ENCODE measurements around the gene PCTP.

The PCTP gene

DNA sequence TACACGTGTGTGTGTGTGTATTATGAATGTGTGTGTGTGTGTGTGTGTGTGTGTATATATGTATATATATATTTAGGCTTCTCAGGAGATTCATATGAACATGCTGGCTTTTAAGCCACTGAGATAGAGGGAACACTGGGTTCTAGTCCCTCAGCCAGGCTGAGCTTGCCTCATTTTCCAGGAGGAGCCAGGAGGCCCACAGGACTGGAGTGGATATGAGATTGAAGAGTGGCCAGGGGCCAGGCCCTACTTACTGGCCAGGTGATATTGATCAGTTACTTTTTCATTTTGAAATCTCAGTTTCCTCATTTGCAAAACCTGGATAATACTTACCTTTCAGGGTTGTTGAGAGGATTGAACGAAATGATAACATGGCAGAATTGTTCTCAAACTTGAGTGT, 5.8 kb downstream of the PCTP start:
- Histone ChIP-seq H3K27ac (ENCODE audit: low read depth in 2 of 2, low read length in 2 of 2) (no peak overlapping the region), H3K27me3 (ENCODE audit: control insufficient read depth in 2 of 2, insufficient read depth in 2 of 2, low read length in 2 of 2) (no peaks in the 10 kb centered on the region), H3K9ac (ENCODE audit: low read depth in 1 of 2, low read length in 2 of 2) (no peak overlapping the region), H3K9me3 (ENCODE audit: control insufficient read depth in 2 of 2, low read length in 2 of 2) (no peaks in the 10 kb centered on the region), H3K4me3 (ENCODE audit: low read length in 2 of 2) (no peak overlapping the region), H3K36me3 (ENCODE audit: control insufficient read depth in 2 of 2, insufficient read depth in 2 of 2, low read length in 2 of 2) (no peaks in the 10 kb centered on the region), H3K4me1 (ENCODE audit: control insufficient read depth in 2 of 2, insufficient read depth in 2 of 2, low read length in 2 of 2) (peaks cover 3 to 7% of the 10 kb centered on the region in 2 donors)

DNA sequence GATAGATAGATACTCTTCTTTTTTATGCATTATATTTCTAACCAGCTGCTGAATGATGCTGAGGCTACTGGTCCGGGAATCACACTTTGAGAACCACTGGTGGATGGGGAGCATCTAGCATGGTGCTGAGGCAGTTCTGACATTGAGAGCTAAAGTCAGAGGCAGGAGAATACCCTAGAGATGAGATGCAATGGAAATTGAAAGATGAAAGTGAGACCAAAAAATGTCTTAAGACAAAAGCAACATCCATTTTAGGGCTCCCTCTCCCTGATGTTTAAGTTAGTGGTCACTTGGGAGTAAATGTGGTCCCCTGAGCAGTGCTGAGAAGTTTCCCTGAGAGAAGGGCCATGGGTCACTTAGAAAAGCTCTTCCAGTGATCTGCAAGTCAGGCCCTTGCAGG, 6.8 kb downstream of the PCTP start:
- H3K27me3 ChIP-seq (ENCODE audit: control insufficient read depth in 2 of 2, insufficient read depth in 2 of 2, low read length in 2 of 2), result no peaks in the 10 kb centered on the region
- H3K36me3 ChIP-seq (ENCODE audit: control insufficient read depth in 2 of 2, insufficient read depth in 2 of 2, low read length in 2 of 2), result no peaks in the 10 kb centered on the region
- H3K9ac ChIP-seq (ENCODE audit: low read depth in 1 of 2, low read length in 2 of 2), result no peak overlapping the region
- no peak overlapping the region for H3K4me3 ChIP-seq (ENCODE audit: low read length in 2 of 2)
- H3K4me1 ChIP-seq (ENCODE audit: control insufficient read depth in 2 of 2, insufficient read depth in 2 of 2, low read length in 2 of 2), result no peaks in the 10 kb centered on the region
- H3K9me3 ChIP-seq (ENCODE audit: control insufficient read depth in 2 of 2, low read length in 2 of 2), result no peaks in the 10 kb centered on the region
- no peak overlapping the region for H3K27ac ChIP-seq (ENCODE audit: low read depth in 2 of 2, low read length in 2 of 2)

DNA sequence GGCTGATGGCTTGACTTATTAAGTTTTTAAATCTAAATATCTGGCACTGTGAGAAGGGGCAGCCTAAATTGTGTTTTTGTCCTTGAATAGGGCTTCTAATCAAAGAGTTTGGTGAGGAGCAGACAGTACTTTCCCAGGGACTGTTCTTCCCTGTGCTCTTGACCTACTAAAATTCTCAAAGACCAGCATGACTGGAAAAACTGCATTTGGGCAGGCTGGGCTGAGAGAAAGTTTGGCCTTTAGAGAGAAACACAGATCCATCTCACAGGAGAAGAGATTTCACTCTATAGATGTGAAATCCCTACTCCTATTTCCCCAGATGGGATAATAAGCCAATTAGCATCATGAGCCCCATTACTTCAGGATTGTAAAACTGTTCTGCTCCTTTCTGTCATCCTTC, 7.3 kb downstream of the PCTP start:
- no peak overlapping the region for H3K9ac ChIP-seq (ENCODE audit: low read depth in 1 of 2, low read length in 2 of 2)
- H3K27me3 ChIP-seq (ENCODE audit: control insufficient read depth in 2 of 2, insufficient read depth in 2 of 2, low read length in 2 of 2), result no peaks in the 10 kb centered on the region
- no peak overlapping the region for H3K4me3 ChIP-seq (ENCODE audit: low read length in 2 of 2)
- H3K4me1 ChIP-seq (ENCODE audit: control insufficient read depth in 2 of 2, insufficient read depth in 2 of 2, low read length in 2 of 2), result no peaks in the 10 kb centered on the region
- H3K36me3 ChIP-seq (ENCODE audit: control insufficient read depth in 2 of 2, insufficient read depth in 2 of 2, low read length in 2 of 2), result no peaks in the 10 kb centered on the region
- H3K27ac ChIP-seq (ENCODE audit: low read depth in 2 of 2, low read length in 2 of 2), result no peak overlapping the region
- no peaks in the 10 kb centered on the region for H3K9me3 ChIP-seq (ENCODE audit: control insufficient read depth in 2 of 2, low read length in 2 of 2)

DNA sequence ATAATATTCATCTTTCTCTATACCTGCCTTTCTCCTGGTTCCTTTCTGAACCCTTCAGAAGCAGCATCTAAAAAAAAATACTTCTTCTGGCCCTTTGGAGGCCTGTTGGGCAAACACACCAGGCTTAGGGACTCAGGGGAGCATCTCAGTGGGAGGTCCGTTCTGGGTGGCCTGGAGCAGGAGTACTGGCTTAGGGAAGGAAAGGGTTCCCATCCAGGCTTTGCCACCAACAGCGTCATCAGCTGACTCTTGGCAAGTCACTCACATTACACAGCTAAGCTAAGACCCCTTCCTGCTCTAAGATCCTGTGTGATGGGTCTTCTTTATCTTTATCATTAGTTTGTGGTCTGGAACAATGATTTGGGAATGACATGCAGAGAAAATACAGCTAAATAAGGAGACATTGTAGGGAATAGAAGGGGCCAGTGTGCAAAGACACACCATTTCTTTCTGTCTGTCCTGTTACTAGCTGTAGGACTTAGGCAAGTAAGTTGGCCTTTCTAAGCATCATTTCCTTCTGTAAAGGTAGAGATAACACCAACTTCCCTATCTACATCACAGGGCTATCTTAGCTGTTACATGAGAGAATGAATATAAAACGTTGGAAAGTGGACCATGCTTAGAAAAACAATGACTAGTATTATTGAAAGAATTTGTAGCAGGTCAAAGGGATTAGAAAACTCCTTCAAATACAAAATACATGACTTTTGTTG, 9.9 kb downstream of the PCTP start:
- no peaks in the 10 kb centered on the region for H3K27me3 ChIP-seq (ENCODE audit: control insufficient read depth in 2 of 2, insufficient read depth in 2 of 2, low read length in 2 of 2)
- H3K27ac ChIP-seq (ENCODE audit: low read depth in 2 of 2, low read length in 2 of 2), result peak overlapping the region; percentile 13 to 24
- no peaks in the 10 kb centered on the region for H3K36me3 ChIP-seq (ENCODE audit: control insufficient read depth in 2 of 2, insufficient read depth in 2 of 2, low read length in 2 of 2)
- no peak overlapping the region for H3K4me3 ChIP-seq (ENCODE audit: low read length in 2 of 2)
- no peak overlapping the region for H3K9ac ChIP-seq (ENCODE audit: low read depth in 1 of 2, low read length in 2 of 2)
- H3K4me1 ChIP-seq (ENCODE audit: control insufficient read depth in 2 of 2, insufficient read depth in 2 of 2, low read length in 2 of 2), result no peaks in the 10 kb centered on the region
- H3K9me3 ChIP-seq (ENCODE audit: control insufficient read depth in 2 of 2, low read length in 2 of 2), result no peaks in the 10 kb centered on the region

DNA sequence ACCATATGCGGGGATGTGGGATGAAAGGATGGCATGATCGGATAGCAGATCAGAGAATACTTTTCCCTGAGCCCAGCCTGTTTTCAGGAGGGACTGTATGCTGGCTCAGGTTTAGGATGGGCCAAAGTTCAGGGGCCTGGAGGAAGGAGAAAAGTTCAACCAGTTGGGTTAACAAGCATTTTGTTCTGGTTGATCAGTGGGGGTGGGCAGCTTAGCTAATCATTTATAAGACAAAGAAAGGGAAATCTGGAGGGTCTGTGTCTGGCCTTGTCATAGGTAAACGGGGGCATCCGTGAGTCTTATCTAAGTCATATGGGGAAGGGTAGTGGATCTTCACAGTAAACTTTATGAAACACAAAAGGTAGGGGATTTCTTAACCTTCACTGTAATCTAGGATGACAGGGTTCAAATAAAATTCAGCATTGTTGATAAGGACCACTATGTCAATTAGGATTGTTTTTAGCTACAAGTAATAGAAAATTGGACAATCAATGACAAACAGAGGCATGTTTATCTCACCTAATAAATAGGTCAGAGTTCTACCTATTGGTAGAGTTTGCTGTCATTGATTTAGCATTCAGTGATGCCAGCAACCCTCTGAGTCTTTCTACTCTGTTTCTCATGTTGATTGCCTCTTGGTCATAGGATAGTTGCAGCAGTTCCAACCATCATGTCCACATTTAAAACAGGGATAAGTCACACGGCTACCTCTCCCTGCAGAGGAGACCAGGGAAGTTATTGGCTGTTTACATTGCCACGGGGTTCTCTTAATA, 11.4 kb downstream of the PCTP start:
- Histone ChIP-seq H3K27ac (ENCODE audit: low read depth in 2 of 2, low read length in 2 of 2) (no peak overlapping the region), H3K9me3 (ENCODE audit: control insufficient read depth in 2 of 2, low read length in 2 of 2) (no peaks in the 10 kb centered on the region), H3K4me1 (ENCODE audit: control insufficient read depth in 2 of 2, insufficient read depth in 2 of 2, low read length in 2 of 2) (no peaks in the 10 kb centered on the region), H3K9ac (ENCODE audit: low read depth in 1 of 2, low read length in 2 of 2) (no peak overlapping the region), H3K27me3 (ENCODE audit: control insufficient read depth in 2 of 2, insufficient read depth in 2 of 2, low read length in 2 of 2) (no peaks in the 10 kb centered on the region), H3K36me3 (ENCODE audit: control insufficient read depth in 2 of 2, insufficient read depth in 2 of 2, low read length in 2 of 2) (no peaks in the 10 kb centered on the region), H3K4me3 (ENCODE audit: low read length in 2 of 2) (no peak overlapping the region)

DNA sequence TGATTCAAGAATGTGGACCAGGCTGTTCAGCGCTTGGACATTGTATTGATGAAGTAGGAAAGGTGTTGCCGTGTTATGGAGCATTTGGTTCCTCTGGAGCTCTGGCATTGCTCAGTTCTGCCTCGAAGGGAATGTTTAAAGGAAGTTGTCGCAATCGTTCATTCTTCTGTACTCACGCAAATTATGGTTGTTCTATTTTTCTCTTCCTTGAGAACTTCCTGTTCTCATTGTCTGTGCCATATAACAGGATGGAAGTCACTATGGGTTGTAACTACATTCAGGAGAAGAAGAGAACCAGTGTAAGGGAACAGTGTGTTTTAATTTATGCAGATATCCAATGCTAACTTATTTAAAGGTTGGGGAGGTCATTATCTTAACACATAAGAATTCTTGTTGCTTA, 13.0 kb downstream of the PCTP start:
- peaks cover 0 to 4% of the 10 kb centered on the region in 2 donors for H3K36me3 ChIP-seq (ENCODE audit: control insufficient read depth in 2 of 2, insufficient read depth in 2 of 2, low read length in 2 of 2)
- no peak overlapping the region for H3K4me3 ChIP-seq (ENCODE audit: low read length in 2 of 2)
- H3K4me1 ChIP-seq (ENCODE audit: control insufficient read depth in 2 of 2, insufficient read depth in 2 of 2, low read length in 2 of 2), result no peaks in the 10 kb centered on the region
- H3K27me3 ChIP-seq (ENCODE audit: control insufficient read depth in 2 of 2, insufficient read depth in 2 of 2, low read length in 2 of 2), result no peaks in the 10 kb centered on the region
- no peak overlapping the region for H3K27ac ChIP-seq (ENCODE audit: low read depth in 2 of 2, low read length in 2 of 2)
- H3K9me3 ChIP-seq (ENCODE audit: control insufficient read depth in 2 of 2, low read length in 2 of 2), result no peaks in the 10 kb centered on the region
- H3K9ac ChIP-seq (ENCODE audit: low read depth in 1 of 2, low read length in 2 of 2), result no peak overlapping the region

DNA sequence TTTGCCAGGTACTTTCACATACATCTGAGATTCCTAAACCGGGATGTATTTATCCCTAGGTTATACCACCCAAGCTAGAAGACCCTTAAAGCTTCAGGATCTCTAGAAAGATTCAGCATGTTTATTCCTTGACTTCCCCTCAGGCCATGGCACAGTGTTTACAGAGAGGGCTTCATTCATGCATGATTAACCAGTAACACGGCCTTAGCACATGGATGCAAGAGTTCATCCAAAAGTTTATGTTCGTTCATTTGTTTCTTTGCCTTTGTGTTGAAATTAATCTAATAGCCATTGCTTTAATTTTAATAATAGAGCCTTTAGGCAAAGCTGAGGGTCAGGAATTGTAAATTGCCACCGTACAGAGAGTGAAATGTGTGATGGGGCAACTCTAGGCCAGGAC, 13.8 kb downstream of the PCTP start:
- no peaks in the 10 kb centered on the region for H3K27me3 ChIP-seq (ENCODE audit: control insufficient read depth in 2 of 2, insufficient read depth in 2 of 2, low read length in 2 of 2)
- no peak overlapping the region for H3K27ac ChIP-seq (ENCODE audit: low read depth in 2 of 2, low read length in 2 of 2)
- no peak overlapping the region for H3K4me3 ChIP-seq (ENCODE audit: low read length in 2 of 2)
- peaks cover 3 to 4% of the 10 kb centered on the region in 2 donors for H3K36me3 ChIP-seq (ENCODE audit: control insufficient read depth in 2 of 2, insufficient read depth in 2 of 2, low read length in 2 of 2)
- H3K9me3 ChIP-seq (ENCODE audit: control insufficient read depth in 2 of 2, low read length in 2 of 2), result no peaks in the 10 kb centered on the region
- no peaks in the 10 kb centered on the region for H3K4me1 ChIP-seq (ENCODE audit: control insufficient read depth in 2 of 2, insufficient read depth in 2 of 2, low read length in 2 of 2)
- H3K9ac ChIP-seq (ENCODE audit: low read depth in 1 of 2, low read length in 2 of 2), result no peak overlapping the region

DNA sequence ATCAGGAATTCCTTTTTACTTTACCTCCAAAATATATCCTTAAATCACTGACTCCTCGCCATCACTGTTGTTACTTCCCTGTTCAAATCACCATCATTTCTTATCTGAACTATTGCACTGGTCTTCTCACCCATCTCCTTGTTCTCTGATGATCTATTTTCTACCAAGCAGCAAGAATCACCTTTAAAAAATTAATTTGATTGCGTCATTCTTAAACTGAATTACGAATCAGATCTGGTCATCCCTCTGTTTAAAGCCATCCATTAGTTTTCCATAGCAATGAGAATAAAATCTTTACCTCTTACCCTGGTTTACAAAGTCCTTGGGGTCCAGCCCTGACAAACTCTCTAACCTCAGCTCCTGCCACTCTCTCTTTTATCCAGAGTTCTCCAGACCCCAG, 14.6 kb downstream of the PCTP start:
- Histone ChIP-seq H3K4me1 (ENCODE audit: control insufficient read depth in 2 of 2, insufficient read depth in 2 of 2, low read length in 2 of 2) (no peaks in the 10 kb centered on the region), H3K27me3 (ENCODE audit: control insufficient read depth in 2 of 2, insufficient read depth in 2 of 2, low read length in 2 of 2) (no peaks in the 10 kb centered on the region), H3K36me3 (ENCODE audit: control insufficient read depth in 2 of 2, insufficient read depth in 2 of 2, low read length in 2 of 2) (peaks cover 3 to 4% of the 10 kb centered on the region in 2 donors), H3K9ac (ENCODE audit: low read depth in 1 of 2, low read length in 2 of 2) (no peak overlapping the region), H3K4me3 (ENCODE audit: low read length in 2 of 2) (no peak overlapping the region), H3K27ac (ENCODE audit: low read depth in 2 of 2, low read length in 2 of 2) (no peak overlapping the region), H3K9me3 (ENCODE audit: control insufficient read depth in 2 of 2, low read length in 2 of 2) (no peaks in the 10 kb centered on the region)

DNA sequence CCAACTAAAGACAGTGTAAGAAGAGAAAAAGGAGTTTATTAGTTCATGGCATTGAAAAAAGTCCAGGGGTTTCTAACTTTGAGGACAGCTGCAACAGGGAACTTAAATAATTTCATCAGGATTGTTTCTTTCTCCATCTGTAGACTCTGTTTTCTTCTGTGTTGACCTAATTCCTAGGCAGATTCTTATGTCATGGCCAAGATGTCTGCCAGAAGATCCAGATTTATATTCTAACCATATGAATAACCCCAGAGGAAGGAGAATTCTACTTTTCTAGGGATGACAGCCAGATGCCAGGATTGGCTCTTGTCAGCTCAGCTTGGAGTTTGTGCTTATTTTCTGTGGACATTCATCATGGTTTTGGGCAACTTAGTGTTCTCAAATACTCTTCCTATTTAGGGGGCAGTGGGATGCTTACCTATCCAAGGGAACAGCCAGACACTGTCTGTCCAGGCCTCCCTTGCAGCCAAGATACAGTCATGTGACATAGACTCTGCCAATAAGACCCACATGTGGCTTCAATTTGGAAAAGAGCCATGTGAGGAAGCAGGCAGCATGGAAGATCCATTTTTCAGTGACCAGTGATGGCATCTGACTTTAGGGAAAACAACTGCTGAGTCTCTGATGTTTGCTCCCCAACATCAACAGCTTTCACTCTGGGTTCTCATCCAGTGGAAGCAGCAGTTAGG, 18.2 kb downstream of the PCTP start:
- Histone ChIP-seq H3K9ac (ENCODE audit: low read depth in 1 of 2, low read length in 2 of 2) (no peak overlapping the region), H3K4me3 (ENCODE audit: low read length in 2 of 2) (no peak overlapping the region), H3K9me3 (ENCODE audit: control insufficient read depth in 2 of 2, low read length in 2 of 2) (no peaks in the 10 kb centered on the region), H3K27me3 (ENCODE audit: control insufficient read depth in 2 of 2, insufficient read depth in 2 of 2, low read length in 2 of 2) (no peaks in the 10 kb centered on the region), H3K36me3 (ENCODE audit: control insufficient read depth in 2 of 2, insufficient read depth in 2 of 2, low read length in 2 of 2) (peaks cover 29 to 33% of the 10 kb centered on the region in 2 donors), H3K4me1 (ENCODE audit: control insufficient read depth in 2 of 2, insufficient read depth in 2 of 2, low read length in 2 of 2) (no peaks in the 10 kb centered on the region), H3K27ac (ENCODE audit: low read depth in 2 of 2, low read length in 2 of 2) (no peak overlapping the region)

DNA sequence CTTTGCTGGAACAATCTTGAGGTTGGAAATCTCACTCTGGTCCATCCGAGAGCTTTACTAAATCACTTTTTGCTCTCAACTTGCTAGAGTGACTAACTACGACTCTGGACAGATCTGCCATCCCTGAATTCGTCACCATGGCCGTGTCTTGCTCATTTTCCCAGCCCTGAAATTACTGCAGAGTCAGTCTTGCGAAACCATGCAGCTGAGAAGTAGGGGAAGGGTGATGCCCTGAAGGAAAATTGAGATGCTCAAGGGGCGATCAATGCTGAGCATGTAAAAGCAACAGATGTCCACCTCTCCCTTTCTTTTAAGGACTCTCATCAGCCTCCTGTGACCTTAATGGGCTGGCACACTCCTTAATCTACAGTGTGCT, 18.8 kb downstream of the PCTP start:
- Histone ChIP-seq H3K36me3 (ENCODE audit: control insufficient read depth in 2 of 2, insufficient read depth in 2 of 2, low read length in 2 of 2) (peaks cover 31 to 33% of the 10 kb centered on the region in 2 donors), H3K27ac (ENCODE audit: low read depth in 2 of 2, low read length in 2 of 2) (no peak overlapping the region)

More for the DNA sequence above, 18.8 kb downstream of the PCTP start:
- no peaks in the 10 kb centered on the region for H3K4me1 ChIP-seq (ENCODE audit: control insufficient read depth in 2 of 2, insufficient read depth in 2 of 2, low read length in 2 of 2)
- no peak overlapping the region for H3K4me3 ChIP-seq (ENCODE audit: low read length in 2 of 2)
- no peaks in the 10 kb centered on the region for H3K27me3 ChIP-seq (ENCODE audit: control insufficient read depth in 2 of 2, insufficient read depth in 2 of 2, low read length in 2 of 2)
- no peaks in the 10 kb centered on the region for H3K9me3 ChIP-seq (ENCODE audit: control insufficient read depth in 2 of 2, low read length in 2 of 2)
- H3K9ac ChIP-seq (ENCODE audit: low read depth in 1 of 2, low read length in 2 of 2), result no peak overlapping the region

All from mucosa of rectum (tissue), 2 donors.